Measurements from ENCODE around the gene DEPP1. TPM values are rescaled to one million over a fixed set of nuclear protein-coding genes. Genes with fewer than 3 reads are reported as not detected.

DEPP1 gene
- total and polyA plus RNA-seq, 2 of the 13 experiments (the other 11 are each of a cell fraction or from before 2014, with no cell fraction given): 14.8 to 270 TPM

DNA sequence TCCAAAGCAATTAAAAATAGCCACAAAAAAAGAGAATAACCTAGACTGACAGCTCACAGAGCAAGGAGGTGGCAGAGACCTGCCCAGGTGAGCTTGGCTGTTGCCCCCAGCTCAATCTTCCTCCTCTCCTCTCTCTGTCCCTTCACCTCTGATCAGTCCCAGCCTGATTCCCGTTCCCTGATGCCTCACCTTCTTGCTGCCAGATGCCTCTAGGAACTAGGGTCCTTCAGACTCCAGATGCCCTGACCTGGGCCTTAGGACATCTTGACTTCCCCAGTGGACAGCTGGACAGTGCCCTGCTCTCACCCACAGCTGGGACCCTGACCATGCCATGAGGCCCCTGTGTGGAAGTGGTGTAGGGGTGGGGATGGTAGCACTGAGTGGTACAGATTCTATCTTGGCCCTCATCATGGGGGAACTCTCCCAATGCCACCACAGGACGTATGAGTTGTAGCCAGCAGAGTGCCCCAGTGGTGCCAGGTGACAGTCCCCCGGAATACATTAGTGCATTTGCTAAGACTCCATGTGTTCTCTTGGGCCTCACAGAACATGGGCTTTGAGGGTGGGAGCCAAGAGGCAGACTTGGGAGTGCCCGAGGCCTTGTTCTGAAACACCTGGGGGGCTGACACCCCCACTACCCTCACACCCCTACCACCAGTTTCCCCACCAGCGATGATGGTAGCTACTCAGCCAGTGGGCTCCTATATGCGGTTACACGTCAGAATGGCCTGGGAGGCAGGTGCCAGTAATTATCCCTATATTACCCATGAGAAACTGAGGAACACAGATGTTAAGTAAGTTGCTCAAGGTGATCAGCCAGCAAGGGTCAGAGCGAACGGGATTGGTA, 2.0 kb downstream of the DEPP1 start (continued):
- TF ChIP-seq, protein P1, sequence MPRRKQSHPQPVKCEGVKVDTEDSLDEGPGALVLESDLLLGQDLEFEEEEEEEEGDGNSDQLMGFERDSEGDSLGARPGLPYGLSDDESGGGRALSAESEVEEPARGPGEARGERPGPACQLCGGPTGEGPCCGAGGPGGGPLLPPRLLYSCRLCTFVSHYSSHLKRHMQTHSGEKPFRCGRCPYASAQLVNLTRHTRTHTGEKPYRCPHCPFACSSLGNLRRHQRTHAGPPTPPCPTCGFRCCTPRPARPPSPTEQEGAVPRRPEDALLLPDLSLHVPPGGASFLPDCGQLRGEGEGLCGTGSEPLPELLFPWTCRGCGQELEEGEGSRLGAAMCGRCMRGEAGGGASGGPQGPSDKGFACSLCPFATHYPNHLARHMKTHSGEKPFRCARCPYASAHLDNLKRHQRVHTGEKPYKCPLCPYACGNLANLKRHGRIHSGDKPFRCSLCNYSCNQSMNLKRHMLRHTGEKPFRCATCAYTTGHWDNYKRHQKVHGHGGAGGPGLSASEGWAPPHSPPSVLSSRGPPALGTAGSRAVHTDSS (CRISPR knock-in tag; conservative IDR thresholded peaks at IDR 0.05): 0 out of 2 replicates have a peak, but pooled peaks have one; percentile 31
- TF ChIP-seq POLR2A (IDR thresholded peaks at IDR 0.05; ENCODE audit: insufficient read depth in 1 of 2, low read depth in 2 of 2, low read length in 2 of 2) (peak in 1 of 2 experiments; percentile 43; a peak in 1 of 4 replicates), ZNF567 (CRISPR knock-in tag; IDR thresholded peaks at IDR 0.05; ENCODE audit: borderline replicate concordance) (no peak), ZNF720 (CRISPR knock-in tag; IDR thresholded peaks at IDR 0.05) (no peak), ZBTB21 (CRISPR knock-in tag; IDR thresholded peaks at IDR 0.05) (no peak), REPIN1 (CRISPR knock-in tag; IDR thresholded peaks at IDR 0.05; ENCODE audit: borderline replicate concordance, low read depth) (no peak; the same call in 1 of the 2 replicates), PPARG (CRISPR knock-in tag; conservative IDR thresholded peaks at IDR 0.05) (peak; percentile 24; the same call in 1 of the 2 replicates), PAF1 (CRISPR knock-in tag; IDR thresholded peaks at IDR 0.05) (peak; percentile 98), SALL2 (CRISPR knock-in tag; IDR thresholded peaks at IDR 0.05) (peak; percentile 35; the same call in 1 of the 2 replicates), TP53 (CRISPR knock-in tag; conservative IDR thresholded peaks at IDR 0.05) (no peak), NR2F1 (CRISPR knock-in tag; IDR thresholded peaks at IDR 0.05) (no peak), ZKSCAN1 (IDR thresholded peaks at IDR 0.05; ENCODE audit: low read length) (no peak), ZNF709 (CRISPR knock-in tag; IDR thresholded peaks at IDR 0.05) (peak; percentile 34; the same call in 1 of the 2 replicates), MEIS2 (CRISPR knock-in tag; IDR thresholded peaks at IDR 0.05) (0 out of 2 replicates have a peak, but pooled peaks have one; percentile 9), MEF2D (CRISPR knock-in tag; IDR thresholded peaks at IDR 0.05) (peak; percentile 68; the same call in 1 of the 2 replicates), HOXA9 (CRISPR knock-in tag; IDR thresholded peaks at IDR 0.05; ENCODE audit: borderline replicate concordance) (peak; percentile 94), ZNF782 (CRISPR knock-in tag; IDR thresholded peaks at IDR 0.05; ENCODE audit: borderline replicate concordance) (no peak), ZNF501 (CRISPR knock-in tag; IDR thresholded peaks at IDR 0.05) (no peak), ZC3H13 (CRISPR knock-in tag; IDR thresholded peaks at IDR 0.05) (peak; percentile 100), ZNF550 (CRISPR knock-in tag; IDR thresholded peaks at IDR 0.05; ENCODE audit: borderline replicate concordance) (0 out of 2 replicates have a peak, but pooled peaks have one; percentile 36), MTF1 (CRISPR knock-in tag; IDR thresholded peaks at IDR 0.05) (no peak)
- TF ChIP-seq, protein P2, sequence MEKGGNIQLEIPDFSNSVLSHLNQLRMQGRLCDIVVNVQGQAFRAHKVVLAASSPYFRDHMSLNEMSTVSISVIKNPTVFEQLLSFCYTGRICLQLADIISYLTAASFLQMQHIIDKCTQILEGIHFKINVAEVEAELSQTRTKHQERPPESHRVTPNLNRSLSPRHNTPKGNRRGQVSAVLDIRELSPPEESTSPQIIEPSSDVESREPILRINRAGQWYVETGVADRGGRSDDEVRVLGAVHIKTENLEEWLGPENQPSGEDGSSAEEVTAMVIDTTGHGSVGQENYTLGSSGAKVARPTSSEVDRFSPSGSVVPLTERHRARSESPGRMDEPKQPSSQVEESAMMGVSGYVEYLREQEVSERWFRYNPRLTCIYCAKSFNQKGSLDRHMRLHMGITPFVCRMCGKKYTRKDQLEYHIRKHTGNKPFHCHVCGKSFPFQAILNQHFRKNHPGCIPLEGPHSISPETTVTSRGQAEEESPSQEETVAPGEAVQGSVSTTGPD (CRISPR knock-in tag; IDR thresholded peaks at IDR 0.05): no peak
- TF ChIP-seq, protein P3, sequence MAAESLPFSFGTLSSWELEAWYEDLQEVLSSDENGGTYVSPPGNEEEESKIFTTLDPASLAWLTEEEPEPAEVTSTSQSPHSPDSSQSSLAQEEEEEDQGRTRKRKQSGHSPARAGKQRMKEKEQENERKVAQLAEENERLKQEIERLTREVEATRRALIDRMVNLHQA (CRISPR knock-in tag; IDR thresholded peaks at IDR 0.05): no peak
- TF ChIP-seq, protein P4, sequence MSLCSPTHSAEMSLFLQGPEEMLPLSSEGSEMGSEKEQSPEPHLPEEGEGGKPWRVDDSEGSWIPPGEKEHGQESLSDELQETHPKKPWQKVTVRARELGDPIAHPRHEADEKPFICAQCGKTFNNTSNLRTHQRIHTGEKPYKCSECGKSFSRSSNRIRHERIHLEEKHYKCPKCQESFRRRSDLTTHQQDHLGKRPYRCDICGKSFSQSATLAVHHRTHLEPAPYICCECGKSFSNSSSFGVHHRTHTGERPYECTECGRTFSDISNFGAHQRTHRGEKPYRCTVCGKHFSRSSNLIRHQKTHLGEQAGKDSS (CRISPR knock-in tag; IDR thresholded peaks at IDR 0.05; ENCODE audit: borderline replicate concordance, low read depth): no peak
